Stimulated activated CD8-positive, alpha-beta memory T cell treated with anti-CD3 and anti-CD28 coated beads, Interleukin-15, amount 100 ng/mL, for 48 hours (primary cell): ENCODE measurements around the gene SPATA31C2.
"Not testable (repeated sequence)": the region's sequence is repeated elsewhere in the genome, so short reads cannot be mapped to it uniquely, and the experiment has no call there.

Source experiments
- DNase-seq, 2 donors: peaks; one replicate each; pipeline ENCODE4 v3.0.0-alpha.2; 2020; ENCODE audit warnings: low read depth in 2 of 2

The SPATA31C2 gene

GRCh38 chr9:88127700-88128300 lies 10.5 kb downstream of the SPATA31C2 start:
- not testable (repeated sequence) for DNase-seq

- not testable (repeated sequence) for DNase-seq
Observed at GRCh38 chr9:88123413-88123812, 14.9 kb downstream of the SPATA31C2 start.

GRCh38 chr9:88118121-88118520 lies 20.2 kb downstream of the SPATA31C2 start:
- DNase-seq, result not testable (repeated sequence)

GRCh38 chr9:88114968-88115612 lies 23.2 kb downstream of the SPATA31C2 start:
- DNase-seq, result not testable (repeated sequence)

- DNase-seq, result not testable (repeated sequence)
Observed at GRCh38 chr9:88114283-88114967, 23.9 kb downstream of the SPATA31C2 start.

- not testable (repeated sequence) for DNase-seq
Observed at GRCh38 chr9:88113156-88114130, 24.8 kb downstream of the SPATA31C2 start.

GRCh38 chr9:88110026-88110425 lies 28.2 kb downstream of the SPATA31C2 start:
- DNase-seq, result no peak

GRCh38 chr9:88108779-88109178 lies 29.5 kb downstream of the SPATA31C2 start:
- no peak for DNase-seq

GRCh38 chr9:88106492-88106891 lies 31.8 kb downstream of the SPATA31C2 start:
- no peak for DNase-seq

- DNase-seq, result no peak
Observed at GRCh38 chr9:88092797-88093331, 45.4 kb downstream of the SPATA31C2 start.

GRCh38 chr9:88090151-88090581 lies 48.1 kb downstream of the SPATA31C2 start:
- no peak for DNase-seq

GRCh38 chr9:88087906-88088305 lies 50.4 kb downstream of the SPATA31C2 start:
- no peak for DNase-seq

GRCh38 chr9:88085476-88085875 lies 52.8 kb downstream of the SPATA31C2 start:
- no peak for DNase-seq

GRCh38 chr9:88084357-88085183 lies 53.7 kb downstream of the SPATA31C2 start:
- DNase-seq, result no peak
